HG03066 (cell line): ENCODE results near the gene PCDHGC3.

ENCODE experiments used
- ATAC-seq: cut with Tn5 transposase; IDR thresholded peaks from one replicate; pipeline ENCODE4 v1.9.1; 2021; ENCODE audit warnings: low read depth; ENCODE audit not compliant: unreplicated experiment

The PCDHGC3 gene

DNA sequence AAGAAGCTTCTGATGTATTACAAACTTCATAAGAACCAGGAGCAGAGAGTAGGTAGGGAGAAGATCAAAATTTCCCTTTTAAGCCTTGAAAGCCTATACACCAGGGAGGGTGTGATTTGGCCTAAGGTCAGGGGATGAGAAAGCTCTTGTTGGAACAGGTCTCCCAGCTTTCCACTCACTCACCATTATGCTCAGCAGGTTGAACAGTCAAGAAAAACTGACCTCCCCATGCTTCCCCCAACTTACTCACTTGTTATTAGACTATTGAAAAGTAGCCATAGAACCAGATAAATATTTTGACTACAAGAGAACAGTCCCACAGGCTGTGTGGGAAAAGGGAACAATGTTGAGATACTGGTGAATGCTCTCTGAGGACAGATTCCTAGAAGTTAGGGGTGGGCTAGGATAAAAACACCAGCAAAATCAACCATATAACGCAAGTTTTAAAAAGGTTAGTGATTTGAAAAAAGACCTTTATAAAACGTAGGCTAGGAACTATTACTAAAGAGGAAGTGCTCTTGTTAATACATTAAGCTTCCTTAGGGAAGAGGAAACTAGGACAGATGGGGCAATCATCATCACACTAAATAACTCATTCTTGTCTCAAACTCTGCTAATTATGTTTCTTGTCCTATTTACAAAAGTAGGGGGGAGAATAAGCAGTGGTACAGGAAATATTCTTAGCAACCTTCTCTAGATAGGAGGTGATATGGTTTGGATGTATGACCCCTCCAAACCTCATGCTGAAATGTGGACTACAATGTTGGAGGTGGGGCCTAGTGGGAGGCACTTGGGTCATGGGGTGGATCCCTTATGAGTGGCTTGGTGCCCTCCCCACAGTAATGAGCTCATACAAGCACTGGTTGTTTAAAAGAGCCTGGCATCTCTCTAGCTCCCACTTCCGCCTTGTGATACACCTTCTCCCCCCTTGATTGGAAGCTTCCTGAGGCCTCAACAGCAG is 44.1 kb downstream of the PCDHGC3 start:
- no peak for ATAC-seq

DNA sequence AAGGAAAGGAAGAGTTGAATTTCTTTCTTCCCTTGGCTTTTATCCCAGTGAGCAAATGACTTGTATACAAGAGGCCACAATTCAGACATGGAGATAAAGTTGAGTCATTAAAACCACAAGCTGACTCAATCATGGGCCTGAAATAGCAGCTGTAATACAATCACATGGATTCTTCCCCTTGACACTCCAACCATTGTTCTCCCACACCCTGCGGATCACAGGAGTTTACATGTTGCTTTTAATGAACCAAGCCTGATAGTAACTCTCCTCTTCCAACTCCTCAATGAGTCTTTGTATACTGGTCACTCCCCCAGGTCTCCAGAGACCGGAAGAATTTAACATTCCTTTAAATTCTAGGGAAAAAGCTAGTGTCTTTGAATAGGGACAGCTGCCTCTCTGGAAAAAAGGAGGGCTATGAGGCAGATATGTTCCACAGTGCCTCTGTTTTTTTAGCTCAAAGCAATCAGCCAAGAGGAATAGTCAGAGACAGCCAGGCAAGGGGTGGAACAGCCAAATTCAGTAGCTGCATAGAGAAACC is 45.5 kb downstream of the PCDHGC3 start:
- no peak for ATAC-seq

DNA sequence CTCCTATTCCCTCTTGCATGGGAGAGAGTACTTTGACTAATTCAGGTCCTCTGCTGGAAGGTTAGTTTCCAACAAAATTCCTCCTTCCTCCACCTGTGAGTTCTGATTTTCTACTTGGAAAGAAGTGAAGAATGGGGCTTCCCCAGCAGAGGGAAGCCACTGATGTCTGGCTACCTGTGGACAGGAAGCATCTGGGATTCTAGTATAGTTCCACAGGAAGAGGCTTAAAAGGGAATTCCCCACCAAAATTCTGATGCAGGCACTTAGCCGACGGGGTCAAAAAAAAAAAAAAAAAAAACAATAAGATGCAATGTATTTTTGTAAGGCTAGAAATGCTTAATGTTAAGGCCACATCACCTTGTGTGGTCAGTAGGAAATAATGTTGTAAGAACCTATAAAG is 46.5 kb downstream of the PCDHGC3 start:
- ATAC-seq = no peak

DNA sequence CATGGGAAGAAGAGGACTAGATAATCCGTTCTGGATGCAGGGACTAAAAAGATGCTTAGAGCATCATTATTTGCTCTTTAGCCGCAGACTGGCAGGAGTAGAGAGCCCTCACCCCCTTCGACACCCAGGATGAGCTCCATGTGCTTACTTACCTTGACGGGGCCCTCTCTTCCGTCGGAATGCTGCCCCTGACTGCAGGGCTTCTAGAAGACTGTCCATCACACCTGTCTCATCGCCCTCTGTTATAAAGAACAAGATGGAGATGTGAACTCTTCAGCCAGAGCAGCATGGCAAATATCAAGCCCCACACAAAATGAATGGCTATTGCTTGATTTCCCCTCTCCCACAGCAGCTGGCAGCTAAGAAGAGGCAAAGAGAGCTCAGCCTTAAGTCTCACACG is 48.2 kb downstream of the PCDHGC3 start:
- no peak for ATAC-seq

DNA sequence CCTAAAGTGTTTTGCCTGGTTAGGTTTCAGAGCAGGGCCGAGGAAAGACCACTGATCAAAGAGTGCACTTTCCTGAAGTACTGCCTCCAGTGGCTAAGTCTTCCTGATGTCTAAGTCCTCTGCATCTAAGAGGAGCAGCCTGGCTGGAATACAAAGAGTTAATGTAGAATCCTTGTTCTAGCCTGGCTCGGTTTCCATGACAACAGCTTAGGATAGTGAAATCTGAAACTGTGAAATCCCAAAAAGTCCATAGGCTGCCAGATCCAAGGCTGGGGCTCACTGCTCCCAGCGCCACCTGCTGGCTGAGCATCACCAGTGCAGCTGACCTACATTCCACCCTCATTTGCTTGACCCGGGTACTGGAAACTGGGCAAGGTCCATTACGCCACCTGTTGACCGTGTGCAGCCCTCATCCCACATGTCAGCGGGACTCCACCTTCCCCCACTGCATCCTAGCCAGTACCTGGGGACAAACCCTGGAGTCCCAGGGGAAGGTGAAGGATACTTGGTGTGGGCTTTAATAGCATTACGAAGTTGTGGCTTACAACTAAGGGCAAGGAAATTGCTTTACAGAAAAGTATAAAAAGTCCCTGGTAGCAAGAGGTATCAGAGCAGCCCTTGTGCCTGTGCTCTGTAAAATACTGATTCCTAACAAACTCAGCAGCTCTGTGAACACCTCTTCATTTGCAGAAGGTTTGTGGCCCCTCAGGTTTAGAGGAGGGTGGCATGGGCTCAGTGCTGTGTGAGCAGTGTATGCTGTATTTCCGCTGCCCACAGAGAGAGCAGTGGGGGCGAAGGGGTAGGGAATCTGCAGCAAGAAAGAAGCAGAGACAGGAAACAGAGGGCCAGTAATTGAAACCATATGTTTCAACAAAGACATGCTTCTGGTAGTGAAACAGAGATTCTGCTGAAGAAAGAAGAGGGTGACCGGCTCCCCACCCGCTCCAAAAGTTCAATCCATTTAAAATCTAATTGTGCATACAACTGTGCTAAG is 49.1 kb downstream of the PCDHGC3 start:
- peak; percentile 65 for ATAC-seq

DNA sequence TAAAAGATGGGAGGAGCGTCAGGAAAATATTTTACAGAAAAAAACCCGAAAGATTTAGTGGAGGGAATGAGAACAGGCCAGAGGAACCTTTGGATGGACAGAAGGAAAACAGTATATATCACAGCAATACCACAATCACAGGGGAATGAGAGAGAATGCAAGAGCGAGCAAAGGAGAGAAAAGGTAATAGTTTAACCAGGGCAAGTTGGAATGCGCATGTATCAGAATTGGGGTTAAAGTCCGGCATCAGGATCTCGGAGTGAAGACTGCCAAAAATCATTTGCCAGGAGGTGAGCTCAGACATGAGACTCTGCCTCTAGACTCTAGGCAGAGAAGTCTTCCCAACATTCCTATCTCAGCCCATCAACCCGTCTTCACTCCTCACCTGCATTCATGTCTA is 49.9 kb downstream of the PCDHGC3 start:
- no peak for ATAC-seq

DNA sequence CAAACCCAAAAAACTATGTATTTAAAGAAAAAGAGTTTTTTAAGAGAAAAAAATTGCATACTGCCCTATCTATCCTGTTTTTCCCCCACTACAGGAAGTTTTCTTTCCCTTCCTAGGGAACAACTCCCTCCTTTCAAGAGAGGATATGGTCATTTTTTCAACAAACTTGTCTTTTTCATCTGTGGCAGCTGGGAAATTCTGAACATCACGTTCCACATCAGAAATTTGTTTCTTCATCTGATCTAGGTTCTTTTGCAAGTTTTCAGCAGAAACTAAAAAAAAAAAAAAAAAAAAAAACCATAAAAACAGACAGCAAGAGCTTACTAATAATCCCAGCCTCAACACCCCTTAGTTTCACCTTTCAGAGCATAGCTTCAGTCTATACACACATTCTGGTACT is 51.7 kb downstream of the PCDHGC3 start:
- ATAC-seq = no peak
